Fibroblast of peridontal ligament (primary cell): ENCODE data around the gene KCNG3.

Source experiments
- DNase-seq: peaks from one replicate; pipeline ENCODE4 v3.0.0-alpha.2; 2010; ENCODE audit errors: extremely low read depth

The KCNG3 gene

GRCh38 chr2:42486145-42486906, 7.5 kb downstream of the KCNG3 start:
- DNase-seq: no peak

- DNase-seq: no peak
These were observed 13.4 kb downstream of the KCNG3 start for GRCh38 chr2:42480402-42480801.

GRCh38 chr2:42474765-42475454, 18.9 kb downstream of the KCNG3 start:
- DNase-seq: no peak

GRCh38 chr2:42470706-42471105, 23.1 kb downstream of the KCNG3 start:
- DNase-seq: no peak

- no peak for DNase-seq
These were observed 29.2 kb downstream of the KCNG3 start for GRCh38 chr2:42464631-42465030.

- DNase-seq: no peak
These were observed 30.2 kb downstream of the KCNG3 start for GRCh38 chr2:42463570-42463969.

GRCh38 chr2:42459296-42459695, 34.5 kb downstream of the KCNG3 start:
- DNase-seq: no peak

GRCh38 chr2:42458396-42458795, 35.4 kb downstream of the KCNG3 start:
- no peak for DNase-seq

- no peak for DNase-seq
These were observed 36.8 kb downstream of the KCNG3 start for GRCh38 chr2:42457011-42457410.

GRCh38 chr2:42456126-42456839, 37.5 kb downstream of the KCNG3 start:
- no peak for DNase-seq

GRCh38 chr2:42452545-42452944, 41.2 kb downstream of the KCNG3 start:
- no peak for DNase-seq

- no peak for DNase-seq
These were observed 43.6 kb downstream of the KCNG3 start for GRCh38 chr2:42450136-42450535.

- no peak for DNase-seq
These were observed 44.4 kb downstream of the KCNG3 start for GRCh38 chr2:42449163-42450087.

GRCh38 chr2:42448163-42448562, 45.6 kb downstream of the KCNG3 start:
- DNase-seq: no peak

GRCh38 chr2:42446503-42447271, 47.1 kb downstream of the KCNG3 start:
- no peak for DNase-seq

GRCh38 chr2:42443718-42444399, 49.9 kb downstream of the KCNG3 start:
- no peak for DNase-seq

GRCh38 chr2:42442774-42443173, 51.0 kb downstream of the KCNG3 start:
- DNase-seq: no peak

- DNase-seq: no peak
These were observed 55.1 kb downstream of the KCNG3 start for GRCh38 chr2:42438685-42439084.

GRCh38 chr2:42436370-42436769, 57.4 kb downstream of the KCNG3 start:
- DNase-seq: no peak

GRCh38 chr2:42435628-42436027, 58.2 kb downstream of the KCNG3 start:
- DNase-seq: no peak
